ENCODE data around the gene HMGXB3.

DNA sequence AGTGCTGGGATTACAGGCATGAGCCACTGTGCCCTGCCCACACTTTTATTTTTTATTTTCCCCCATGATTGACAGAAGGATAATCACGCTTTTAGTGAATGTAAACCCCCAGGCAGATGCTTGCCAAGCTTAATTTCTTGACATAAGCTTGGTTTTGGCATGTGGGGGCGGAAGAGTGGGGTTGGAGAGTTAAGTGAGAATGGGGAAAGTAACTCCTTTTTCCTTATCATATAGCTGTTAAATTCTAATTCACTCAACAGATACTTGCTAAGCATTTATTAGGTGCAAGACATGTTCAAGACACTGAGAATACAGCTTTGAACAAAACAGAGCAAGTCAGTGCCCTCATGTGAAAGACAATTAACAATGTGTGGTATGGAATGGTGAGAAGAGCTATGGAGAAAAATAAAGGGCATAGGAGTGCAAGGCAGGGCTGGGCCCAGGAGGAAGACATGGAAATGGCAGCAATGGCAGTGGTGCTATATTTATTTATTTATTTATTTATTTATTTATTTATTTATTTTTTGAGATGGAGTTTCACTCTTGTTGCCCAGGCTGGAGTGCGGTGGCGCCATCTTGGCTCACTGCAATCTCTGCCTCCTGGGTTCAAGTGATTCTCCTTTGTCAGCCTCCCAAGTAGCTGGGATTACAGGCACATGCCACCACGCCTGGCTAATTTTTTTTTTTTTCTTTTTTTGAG is 37.8 kb upstream of the HMGXB3 start:
- TF ChIP-seq EZH2phosphoT487 (IDR thresholded peaks at IDR 0.05; ENCODE audit: borderline replicate concordance, low read depth, low read length) = no peak
- TF ChIP-seq, protein P1, sequence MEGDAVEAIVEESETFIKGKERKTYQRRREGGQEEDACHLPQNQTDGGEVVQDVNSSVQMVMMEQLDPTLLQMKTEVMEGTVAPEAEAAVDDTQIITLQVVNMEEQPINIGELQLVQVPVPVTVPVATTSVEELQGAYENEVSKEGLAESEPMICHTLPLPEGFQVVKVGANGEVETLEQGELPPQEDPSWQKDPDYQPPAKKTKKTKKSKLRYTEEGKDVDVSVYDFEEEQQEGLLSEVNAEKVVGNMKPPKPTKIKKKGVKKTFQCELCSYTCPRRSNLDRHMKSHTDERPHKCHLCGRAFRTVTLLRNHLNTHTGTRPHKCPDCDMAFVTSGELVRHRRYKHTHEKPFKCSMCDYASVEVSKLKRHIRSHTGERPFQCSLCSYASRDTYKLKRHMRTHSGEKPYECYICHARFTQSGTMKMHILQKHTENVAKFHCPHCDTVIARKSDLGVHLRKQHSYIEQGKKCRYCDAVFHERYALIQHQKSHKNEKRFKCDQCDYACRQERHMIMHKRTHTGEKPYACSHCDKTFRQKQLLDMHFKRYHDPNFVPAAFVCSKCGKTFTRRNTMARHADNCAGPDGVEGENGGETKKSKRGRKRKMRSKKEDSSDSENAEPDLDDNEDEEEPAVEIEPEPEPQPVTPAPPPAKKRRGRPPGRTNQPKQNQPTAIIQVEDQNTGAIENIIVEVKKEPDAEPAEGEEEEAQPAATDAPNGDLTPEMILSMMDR (conservative IDR thresholded peaks at IDR 0.05; ENCODE audit: low read length) = no peak
